CD8-positive, alpha-beta memory T cell (primary cell): ENCODE results near the gene PSMG1. TPM values are rescaled to one million over a fixed set of nuclear protein-coding genes. Genes with fewer than 3 reads are reported as not detected.
"Not testable (repeated sequence)": the region's sequence is repeated elsewhere in the genome, so short reads cannot be mapped to it uniquely, and the experiment has no call there.

Experiments
- CTCF ChIA-PET: fragments of 350-600 bp; sonication (Branson Sonifier 250); formaldehyde crosslinking; loops from one replicate; lab custom pipeline; 2021; ENCODE audit warnings: antibody characterized with exemption; lab: Charles Lee
- POLR2A ChIA-PET: fragments of 350-600 bp; sonication (Branson Sonifier 250); formaldehyde crosslinking; loops from one replicate; lab custom pipeline; 2021; ENCODE audit warnings: antibody characterized with exemption; lab: Charles Lee
- DNase-seq, 5 donors: peaks; one replicate each; pipeline versions ENCODE4 v3.0.0 to v3.0.0-alpha.2; 2020 to 2022; ENCODE audit warnings: mixed read lengths in 1 of 5
- H3K27ac ChIP-seq: one replicate; pipeline ENCODE4 v1.7.0; 2013; ENCODE audit warnings: low read depth, mild to moderate bottlenecking, low read length, moderate library complexity
- H3K27me3 ChIP-seq: 2 replicates; pipeline ENCODE4 v1.7.0; 2013; ENCODE audit warnings: low read length, mild to moderate bottlenecking; ENCODE audit not compliant: insufficient read depth, poor library complexity, severe bottlenecking
- H3K36me3 ChIP-seq: 2 replicates; pipeline ENCODE4 v1.7.0; 2013; ENCODE audit warnings: mild to moderate bottlenecking, low read length, moderate library complexity; ENCODE audit not compliant: insufficient read depth
- H3K4me1 ChIP-seq: 2 replicates; pipeline ENCODE4 v1.7.0; 2013; ENCODE audit warnings: mild to moderate bottlenecking, low read length, moderate library complexity; ENCODE audit not compliant: insufficient read depth
- H3K4me3 ChIP-seq: 2 replicates; pipeline ENCODE4 v1.7.0; 2013; ENCODE audit warnings: mild to moderate bottlenecking, low read length
- H3K9me3 ChIP-seq: 2 replicates; pipeline ENCODE4 v1.7.0; 2013; ENCODE audit warnings: mild to moderate bottlenecking, low read length
- H3K27ac Mint-ChIP-seq, 8 donors: one replicate each; pipeline ENCODE4 v1.8.0; 2020 to 2021; ENCODE audit warnings: mixed read lengths in 8 of 8, mild to moderate bottlenecking in 6 of 8, inconsistent platforms in 3 of 8, moderate library complexity in 3 of 8
- H3K27me3 Mint-ChIP-seq, 2 donors: one replicate each; pipeline ENCODE4 v1.8.0; 2020 to 2021; ENCODE audit warnings: mixed read lengths in 2 of 2, mild to moderate bottlenecking in 1 of 2, moderate library complexity in 1 of 2
- H3K36me3 Mint-ChIP-seq, 3 donors: one replicate each; pipeline ENCODE4 v1.8.0; 2020 to 2021; ENCODE audit warnings: mixed read lengths in 3 of 3, inconsistent platforms in 1 of 3, mild to moderate bottlenecking in 1 of 3
- H3K4me1 Mint-ChIP-seq, 3 donors: one replicate each; pipeline ENCODE4 v1.8.0; 2020 to 2021; ENCODE audit warnings: mixed read lengths in 3 of 3, inconsistent platforms in 1 of 3, mild to moderate bottlenecking in 1 of 3
- H3K4me3 Mint-ChIP-seq, 7 donors: one replicate each; pipeline ENCODE4 v1.8.0; 2020 to 2021; ENCODE audit warnings: mixed read lengths in 7 of 7, mild to moderate bottlenecking in 6 of 7, moderate library complexity in 4 of 7, inconsistent platforms in 2 of 7
- H3K9me3 Mint-ChIP-seq, 5 donors: one replicate each; pipeline ENCODE4 v1.8.0; 2020 to 2022; ENCODE audit warnings: mixed read lengths in 5 of 5, mild to moderate bottlenecking in 3 of 5, moderate library complexity in 2 of 5, inconsistent platforms in 1 of 5
- polyA plus RNA-seq: library from polyadenylated mRNA; unstranded; fragments of 300-500 nt; fragmentation: Illumina TruSeq; gene quantifications from one replicate; pipeline ENCODE4 v1.2.3, GENCODE V29; 2021
- total RNA-seq, 2 experiments: library from RNA; stranded (reverse); gene quantifications; one replicate each; pipeline ENCODE4 v1.2.3, GENCODE V29; 2021

PSMG1 gene, protein sequence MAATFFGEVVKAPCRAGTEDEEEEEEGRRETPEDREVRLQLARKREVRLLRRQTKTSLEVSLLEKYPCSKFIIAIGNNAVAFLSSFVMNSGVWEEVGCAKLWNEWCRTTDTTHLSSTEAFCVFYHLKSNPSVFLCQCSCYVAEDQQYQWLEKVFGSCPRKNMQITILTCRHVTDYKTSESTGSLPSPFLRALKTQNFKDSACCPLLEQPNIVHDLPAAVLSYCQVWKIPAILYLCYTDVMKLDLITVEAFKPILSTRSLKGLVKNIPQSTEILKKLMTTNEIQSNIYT
- total RNA-seq (100 to 1,000 TPM; 102 to 105 TPM), polyA plus RNA-seq (37.2 TPM)

DNA sequence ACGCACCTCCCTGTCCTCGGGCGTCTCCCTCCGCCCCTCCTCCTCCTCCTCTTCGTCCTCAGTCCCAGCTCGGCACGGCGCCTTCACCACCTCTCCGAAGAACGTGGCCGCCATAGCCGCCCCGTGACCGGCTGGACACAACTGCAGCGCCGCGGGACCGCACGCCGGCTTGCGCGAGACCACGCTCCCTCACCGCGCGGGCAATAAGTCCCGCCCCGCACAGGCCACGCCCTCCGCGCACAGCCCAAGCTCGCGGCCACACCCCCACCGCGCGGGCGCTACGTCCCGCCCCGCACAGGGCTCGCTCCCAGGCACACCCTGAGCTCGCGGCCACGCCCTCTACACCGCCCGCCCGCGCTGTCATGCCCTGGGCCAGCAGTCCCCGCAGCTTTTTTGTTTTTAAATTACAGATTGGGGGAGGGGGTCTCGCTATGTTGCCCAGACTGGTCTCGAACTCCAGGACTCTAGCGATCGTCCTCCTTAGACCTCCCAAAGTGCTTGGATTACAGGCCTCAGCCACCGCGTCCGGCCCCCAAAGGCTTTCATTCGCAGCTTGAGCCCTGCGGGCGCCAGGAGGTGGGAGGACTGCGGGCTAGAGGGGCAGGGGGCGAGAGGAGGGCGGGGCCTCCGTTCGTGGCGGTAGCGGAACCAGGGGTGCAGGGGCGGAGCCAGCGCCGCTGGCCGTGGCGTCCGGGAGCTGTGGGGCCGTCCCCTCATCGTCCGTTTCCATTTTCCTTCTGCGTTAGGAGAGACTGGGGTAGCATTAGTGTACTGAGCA, at the start of gene PSMG1:
PSMG1 (minus strand) TSS at position 180 of the 778 bp plus-strand sequence; CDS start at position 114, 66 bp downstream.
- ChIA-PET POLR2A (interaction anchor here (0.6 to 2.3 kb wide), 11 partner anchors 9 to 1877 kb away, joined by 3 to 20 read pairs (median 4); partner anchors contain the start of gene BRWD1), CTCF (interaction anchor here (0.8 to 1.5 kb wide), 7 partner anchors 9 to 208 kb away, joined by 3 to 5 read pairs (median 4); no protein-coding TSS in a partner anchor)
- Histone ChIP-seq H3K27me3 (no peaks in the 10 kb centered on the region), H3K36me3 (peaks cover 8% of the 10 kb centered on the region), H3K4me1 (peaks cover 24% of the 10 kb centered on the region), H3K9me3 (no peaks in the 10 kb centered on the region), H3K27ac (peak within 1 kb of the TSS; percentile 84), H3K4me3 (peak within 1 kb of the TSS; percentile 81)
- Mint-ChIP-seq H3K9me3 (no peaks in the 10 kb centered on the region), H3K4me3 (peak within 1 kb of the TSS; percentile 96 to 99 (median 97)), H3K36me3 (peaks cover 0 to 26% (median 9%) of the 10 kb centered on the region in 3 donors), H3K4me1 (peaks cover 39 to 59% (median 55%) of the 10 kb centered on the region in 3 donors), H3K27me3 (no peaks in the 10 kb centered on the region), H3K27ac (peak within 1 kb of the TSS; percentile 82 to 97 (median 96))
- DNase-seq: peak; percentile 91 to 95 (median 93)

DNA sequence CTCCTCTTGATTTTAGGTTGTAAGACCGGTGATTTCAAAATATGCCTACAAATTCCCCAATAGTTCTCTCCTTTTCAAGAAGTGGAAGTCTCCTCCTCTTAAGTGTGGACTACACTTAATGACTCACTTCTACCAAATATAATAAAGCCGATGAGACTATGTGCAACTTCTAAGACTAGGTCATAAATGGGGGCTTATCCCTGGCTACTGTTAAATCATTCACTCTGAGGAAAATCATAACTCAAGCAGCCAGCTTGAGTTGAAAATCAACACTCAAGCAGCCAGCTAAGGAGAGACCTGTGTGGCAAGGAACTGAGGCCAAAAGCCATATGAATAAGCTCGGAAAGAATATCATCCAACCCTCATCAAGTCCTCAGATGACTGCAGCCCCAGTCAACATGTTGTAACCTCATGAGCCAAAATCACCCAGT, 49.6 kb upstream of the PSMG1 start:
- Mint-ChIP-seq H3K36me3 (peaks cover 7 to 91% (median 21%) of the 10 kb centered on the region in 3 donors), H3K4me1 (peaks cover 14 to 28% (median 21%) of the 10 kb centered on the region in 3 donors), H3K4me3 (no peak overlapping the region), H3K9me3 (no peaks in the 10 kb centered on the region), H3K27ac (peak overlapping the region in 3 of 8 donors; percentile 31 to 86 (median 57)), H3K27me3 (no peaks in the 10 kb centered on the region)
- Histone ChIP-seq H3K9me3 (no peaks in the 10 kb centered on the region), H3K27ac (no peak overlapping the region), H3K4me1 (no peaks in the 10 kb centered on the region), H3K4me3 (no peak overlapping the region), H3K36me3 (peaks cover 22% of the 10 kb centered on the region), H3K27me3 (no peaks in the 10 kb centered on the region)
- ChIA-PET CTCF (no interaction called here), POLR2A (interaction anchor here (1.1 kb wide), 1 partner anchor 49 kb away, joined by 3 read pairs; the partner anchor contains the start of gene PSMG1)
- no peak for DNase-seq

DNA sequence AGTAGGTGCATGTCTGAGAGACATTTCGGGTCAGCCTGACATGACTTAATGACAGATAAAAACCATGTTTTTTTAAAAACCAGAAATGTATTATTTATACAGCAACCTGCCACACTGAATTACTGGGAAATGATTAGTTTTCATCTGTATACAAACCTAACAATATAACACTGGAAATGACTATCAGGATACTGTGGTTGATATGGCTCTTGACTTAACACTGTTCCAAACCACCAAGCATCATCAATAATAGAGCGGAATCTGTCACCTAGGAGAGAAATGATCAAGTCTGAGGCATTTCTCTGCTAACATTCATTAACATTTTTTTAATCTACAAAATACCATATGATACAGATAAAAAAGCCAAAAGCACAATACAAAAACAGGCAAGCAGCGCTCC, 41.7 kb upstream of the PSMG1 start:
- Mint-ChIP-seq H3K4me1 (peaks cover 3 to 13% (median 6%) of the 10 kb centered on the region in 3 donors), H3K9me3 (no peaks in the 10 kb centered on the region), H3K27me3 (no peaks in the 10 kb centered on the region), H3K4me3 (no peak overlapping the region), H3K36me3 (peaks cover 4 to 83% (median 20%) of the 10 kb centered on the region in 3 donors), H3K27ac (peak overlapping the region in 2 of 8 donors; percentile 22 to 80)
- no peak for DNase-seq
- Histone ChIP-seq H3K27ac (no peak overlapping the region), H3K36me3 (peaks cover 9% of the 10 kb centered on the region), H3K9me3 (no peaks in the 10 kb centered on the region), H3K4me1 (no peaks in the 10 kb centered on the region), H3K4me3 (no peak overlapping the region), H3K27me3 (no peaks in the 10 kb centered on the region)
- CTCF ChIA-PET: no interaction called here
- POLR2A ChIA-PET: no interaction called here

DNA sequence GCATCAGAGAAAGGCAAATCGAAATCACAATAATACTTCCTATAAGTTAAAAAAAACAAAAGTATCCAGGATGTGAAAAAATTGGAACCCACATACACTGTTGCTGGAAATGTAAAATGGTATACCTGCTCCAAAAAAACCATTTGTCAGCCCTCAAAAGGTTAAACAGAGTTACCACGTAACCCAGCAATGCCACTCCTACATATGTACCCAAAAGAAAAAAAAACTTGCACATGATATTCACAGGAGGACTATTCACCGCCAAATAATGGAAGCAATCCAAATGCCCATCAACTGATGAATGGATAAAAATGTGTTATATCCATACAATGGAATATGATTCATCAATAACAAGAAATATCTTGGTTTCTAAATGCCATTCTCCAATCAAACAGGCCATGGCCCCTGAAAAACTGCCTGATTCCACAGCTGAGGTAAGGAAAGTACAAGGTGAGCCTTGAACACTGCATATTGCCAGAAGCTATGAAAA, 38.8 kb upstream of the PSMG1 start:
- CTCF ChIA-PET: no interaction called here
- Histone ChIP-seq H3K4me1 (no peaks in the 10 kb centered on the region), H3K27me3 (no peaks in the 10 kb centered on the region), H3K36me3 (peaks cover 16% of the 10 kb centered on the region), H3K27ac (no peak overlapping the region), H3K4me3 (no peak overlapping the region), H3K9me3 (no peaks in the 10 kb centered on the region)
- no peaks in the 10 kb centered on the region for H3K27me3 Mint-ChIP-seq
- H3K27ac Mint-ChIP-seq: peak overlapping the region in 2 of 8 donors; percentile 40 to 64
- H3K4me3 Mint-ChIP-seq: no peak overlapping the region
- H3K36me3 Mint-ChIP-seq: peaks cover 5 to 79% (median 22%) of the 10 kb centered on the region in 3 donors
- POLR2A ChIA-PET: no interaction called here
- H3K4me1 Mint-ChIP-seq: peaks cover 4 to 18% (median 7%) of the 10 kb centered on the region in 3 donors
- no peak for DNase-seq
- no peaks in the 10 kb centered on the region for H3K9me3 Mint-ChIP-seq

DNA sequence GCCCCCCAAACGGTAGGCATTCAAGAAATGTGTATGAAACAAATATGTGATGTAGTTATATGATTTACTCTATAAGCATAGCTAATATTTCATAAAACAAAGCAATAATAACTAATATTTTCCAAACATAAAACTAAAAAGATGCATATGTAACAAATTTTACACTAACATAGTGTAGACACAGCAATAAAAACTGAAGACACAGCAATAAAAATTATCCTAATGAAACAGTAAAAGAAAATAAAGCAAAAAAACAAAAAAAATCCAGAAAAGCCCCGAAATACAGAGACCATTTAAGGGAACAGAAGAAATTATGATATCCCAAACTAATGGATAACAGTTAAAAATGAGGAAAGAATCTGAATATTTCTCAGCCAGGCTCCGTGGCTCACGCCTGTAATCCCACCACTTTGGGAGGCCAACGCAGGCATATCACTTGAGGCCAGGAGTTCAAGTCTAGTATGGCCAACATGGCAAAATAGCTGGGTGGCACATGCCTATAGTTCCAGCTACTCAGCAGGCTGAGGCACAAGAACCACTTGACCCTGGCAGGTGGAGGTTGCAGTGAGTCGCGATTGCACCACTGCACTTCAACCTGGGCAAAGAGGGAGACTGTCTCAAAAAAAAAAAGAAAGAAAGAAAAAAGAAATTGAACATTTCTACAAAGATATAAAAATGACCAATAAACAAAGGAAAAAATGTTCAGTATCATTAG, 38.2 kb upstream of the PSMG1 start:
- H3K9me3 ChIP-seq: no peaks in the 10 kb centered on the region
- Mint-ChIP-seq H3K27me3 (no peaks in the 10 kb centered on the region), H3K4me3 (no peak overlapping the region), H3K27ac (no peak overlapping the region), H3K4me1 (peaks cover 4 to 18% (median 4%) of the 10 kb centered on the region in 3 donors), H3K9me3 (no peaks in the 10 kb centered on the region), H3K36me3 (peaks cover 5 to 77% (median 21%) of the 10 kb centered on the region in 3 donors)
- no peak for DNase-seq
- ChIA-PET POLR2A (no interaction called here), CTCF (no interaction called here)
- H3K4me1 ChIP-seq: no peaks in the 10 kb centered on the region
- H3K4me3 ChIP-seq: no peak overlapping the region
- H3K27me3 ChIP-seq: no peaks in the 10 kb centered on the region
- H3K27ac ChIP-seq: no peak overlapping the region
- peaks cover 16% of the 10 kb centered on the region for H3K36me3 ChIP-seq

DNA sequence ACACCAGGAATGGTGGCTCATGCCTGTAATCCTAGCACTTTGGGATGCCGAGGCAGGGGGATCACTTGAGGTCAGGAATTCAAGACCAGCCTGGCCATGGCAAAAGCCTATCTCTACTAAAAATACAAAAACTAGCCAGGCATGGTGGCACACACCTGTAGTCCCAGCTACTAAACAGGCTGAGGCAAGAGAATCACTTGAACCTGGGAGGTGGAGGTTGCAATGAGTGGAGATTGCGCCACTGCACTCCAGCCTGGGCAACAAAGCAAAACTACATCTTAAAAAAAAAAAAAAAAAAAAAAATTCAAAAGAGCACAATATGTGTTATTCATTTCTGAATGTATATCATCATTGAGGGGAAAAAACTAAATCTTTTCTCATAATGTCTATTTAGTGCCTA, 37.6 kb upstream of the PSMG1 start:
- H3K4me1 ChIP-seq, CTCF ChIA-PET, H3K9me3 Mint-ChIP-seq, DNase-seq, H3K27ac ChIP-seq, H3K4me3 ChIP-seq, H3K9me3 ChIP-seq, H3K4me3 Mint-ChIP-seq, H3K27me3 Mint-ChIP-seq, POLR2A ChIA-PET, H3K27me3 ChIP-seq, H3K27ac Mint-ChIP-seq: not testable (repeated sequence)
- H3K36me3 Mint-ChIP-seq: peaks cover 5 to 75% (median 19%) of the 10 kb centered on the region in 3 donors
- H3K4me1 Mint-ChIP-seq: peaks cover 4 to 14% (median 4%) of the 10 kb centered on the region in 3 donors
- peaks cover 16% of the 10 kb centered on the region for H3K36me3 ChIP-seq

DNA sequence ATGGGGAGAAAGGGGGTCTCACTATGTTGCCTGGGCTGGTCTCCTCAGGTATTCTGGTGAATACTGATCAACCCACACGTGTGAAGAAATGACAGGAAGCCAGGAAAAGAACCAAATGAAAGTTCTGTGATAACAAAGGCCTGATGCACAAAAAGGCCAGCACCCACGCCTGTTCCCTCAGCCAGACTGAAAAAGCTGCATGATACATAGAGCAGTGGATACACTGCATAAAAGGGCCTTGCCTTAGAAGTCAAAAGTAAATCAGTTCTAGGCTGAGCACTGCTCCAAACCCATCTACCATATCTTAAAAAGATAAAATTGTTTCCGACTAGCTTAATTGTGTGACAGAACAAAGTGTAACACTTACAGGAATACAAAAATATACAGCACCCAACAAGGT, 36.9 kb upstream of the PSMG1 start:
- ChIA-PET POLR2A (no interaction called here), CTCF (no interaction called here)
- H3K4me1 Mint-ChIP-seq: peaks cover 4 to 14% (median 6%) of the 10 kb centered on the region in 3 donors

More for the DNA sequence above, 36.9 kb upstream of the PSMG1 start:
- no peak for DNase-seq
- H3K4me3 Mint-ChIP-seq: no peak overlapping the region
- H3K27ac Mint-ChIP-seq: peak overlapping the region in 2 of 8 donors; percentile 32
- H3K27ac ChIP-seq: no peak overlapping the region
- no peaks in the 10 kb centered on the region for H3K27me3 Mint-ChIP-seq
- H3K9me3 ChIP-seq: no peaks in the 10 kb centered on the region
- no peaks in the 10 kb centered on the region for H3K27me3 ChIP-seq
- peaks cover 5 to 74% (median 16%) of the 10 kb centered on the region in 3 donors for H3K36me3 Mint-ChIP-seq
- no peak overlapping the region for H3K4me3 ChIP-seq
- H3K9me3 Mint-ChIP-seq: no peaks in the 10 kb centered on the region
- peaks cover 16% of the 10 kb centered on the region for H3K36me3 ChIP-seq
- no peaks in the 10 kb centered on the region for H3K4me1 ChIP-seq
